Measurements from ENCODE around the gene SCN4A. TPM values are rescaled to one million over a fixed set of nuclear protein-coding genes. Genes with fewer than 3 reads are reported as not detected.

Gene SCN4A
- total and polyA plus RNA-seq, 2 of the 13 experiments (the other 11 are each of a cell fraction or from before 2014, with no cell fraction given) = 0.02 to 0.03 TPM

DNA sequence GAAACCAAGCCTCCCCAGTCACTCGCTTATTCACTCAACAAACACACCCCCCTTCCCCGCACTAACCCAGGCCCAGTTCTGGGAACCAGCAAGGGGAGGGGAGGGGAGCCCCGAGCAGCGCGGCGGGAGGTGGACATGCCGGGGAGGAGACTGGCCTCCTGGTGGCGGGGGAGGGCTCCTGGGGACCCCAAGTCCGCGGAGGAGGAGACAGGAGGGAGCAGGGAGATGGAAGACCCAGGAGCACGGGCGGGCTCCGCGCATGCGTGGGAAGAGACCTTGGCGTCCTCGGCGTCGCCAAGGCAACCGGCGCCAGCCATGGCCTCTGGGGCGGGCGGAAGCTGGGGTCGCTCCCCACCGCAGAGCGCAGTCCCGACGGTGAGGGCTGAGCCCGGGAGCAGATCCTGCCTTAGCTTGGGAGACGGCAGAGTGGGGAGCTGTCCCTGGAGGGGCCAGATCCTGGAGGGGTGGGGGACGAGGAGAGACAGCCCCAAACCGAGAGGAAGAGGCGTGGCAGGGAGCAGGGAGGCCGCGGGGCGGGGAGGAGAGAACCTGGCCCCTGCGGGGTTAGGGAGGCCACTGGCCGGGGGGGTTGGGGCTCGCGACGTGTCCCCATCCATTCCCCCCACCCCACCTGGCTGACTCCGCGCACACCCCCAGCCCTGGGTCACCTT, 25.5 kb upstream of the SCN4A start, which contains the start of gene PRR29 (continued):
- TF ChIP-seq ISX (CRISPR knock-in tag; conservative IDR thresholded peaks at IDR 0.05) (no peak), PREB (CRISPR knock-in tag; IDR thresholded peaks at IDR 0.05) (no peak), ZNF337 (CRISPR knock-in tag; IDR thresholded peaks at IDR 0.05; ENCODE audit: borderline replicate concordance, low read depth) (no peak), ZMAT5 (CRISPR knock-in tag; IDR thresholded peaks at IDR 0.05; ENCODE audit: borderline replicate concordance, low read depth) (no peak), SP2 (CRISPR knock-in tag; IDR thresholded peaks at IDR 0.05) (no peak), NFE2L1 (CRISPR knock-in tag; IDR thresholded peaks at IDR 0.05; ENCODE audit: borderline replicate concordance) (no peak), SAFB2 (CRISPR knock-in tag; IDR thresholded peaks at IDR 0.05; ENCODE audit: borderline replicate concordance, low read depth) (no peak; the same call in 1 of the 2 replicates), MATR3 (CRISPR knock-in tag; IDR thresholded peaks at IDR 0.05) (no peak), NRL (CRISPR knock-in tag; IDR thresholded peaks at IDR 0.05; ENCODE audit: borderline replicate concordance) (peak; percentile 58; the same call in 1 of the 2 replicates), SOX13 (IDR thresholded peaks at IDR 0.05) (no peak), SOX13 (CRISPR knock-in tag; conservative IDR thresholded peaks at IDR 0.05 in 1 of 2, IDR thresholded peaks at IDR 0.05 in 1 of 2) (no peak), CCAR2 (optimal IDR thresholded peaks at IDR 0.05; ENCODE audit: low read depth, low read length) (no peak), ZNF672 (CRISPR knock-in tag; IDR thresholded peaks at IDR 0.05) (no peak), GMEB2 (CRISPR knock-in tag; IDR thresholded peaks at IDR 0.05; ENCODE audit: low read depth) (no peak), HOXA9 (CRISPR knock-in tag; IDR thresholded peaks at IDR 0.05; ENCODE audit: borderline replicate concordance) (no peak), ZNF138 (CRISPR knock-in tag; IDR thresholded peaks at IDR 0.05; ENCODE audit: low read depth) (no peak), KDM5B (CRISPR knock-in tag; IDR thresholded peaks at IDR 0.05; ENCODE audit: borderline replicate concordance) (peak; percentile 16; the same call in 1 of the 2 replicates), ZNF354B (CRISPR knock-in tag; IDR thresholded peaks at IDR 0.05) (no peak), ISL2 (CRISPR knock-in tag; IDR thresholded peaks at IDR 0.05) (no peak), PHB2 (IDR thresholded peaks at IDR 0.05; ENCODE audit: partially characterized antibody) (no peak), ZNF619 (CRISPR knock-in tag; IDR thresholded peaks at IDR 0.05) (no peak)
- TF ChIP-seq, protein P1, sequence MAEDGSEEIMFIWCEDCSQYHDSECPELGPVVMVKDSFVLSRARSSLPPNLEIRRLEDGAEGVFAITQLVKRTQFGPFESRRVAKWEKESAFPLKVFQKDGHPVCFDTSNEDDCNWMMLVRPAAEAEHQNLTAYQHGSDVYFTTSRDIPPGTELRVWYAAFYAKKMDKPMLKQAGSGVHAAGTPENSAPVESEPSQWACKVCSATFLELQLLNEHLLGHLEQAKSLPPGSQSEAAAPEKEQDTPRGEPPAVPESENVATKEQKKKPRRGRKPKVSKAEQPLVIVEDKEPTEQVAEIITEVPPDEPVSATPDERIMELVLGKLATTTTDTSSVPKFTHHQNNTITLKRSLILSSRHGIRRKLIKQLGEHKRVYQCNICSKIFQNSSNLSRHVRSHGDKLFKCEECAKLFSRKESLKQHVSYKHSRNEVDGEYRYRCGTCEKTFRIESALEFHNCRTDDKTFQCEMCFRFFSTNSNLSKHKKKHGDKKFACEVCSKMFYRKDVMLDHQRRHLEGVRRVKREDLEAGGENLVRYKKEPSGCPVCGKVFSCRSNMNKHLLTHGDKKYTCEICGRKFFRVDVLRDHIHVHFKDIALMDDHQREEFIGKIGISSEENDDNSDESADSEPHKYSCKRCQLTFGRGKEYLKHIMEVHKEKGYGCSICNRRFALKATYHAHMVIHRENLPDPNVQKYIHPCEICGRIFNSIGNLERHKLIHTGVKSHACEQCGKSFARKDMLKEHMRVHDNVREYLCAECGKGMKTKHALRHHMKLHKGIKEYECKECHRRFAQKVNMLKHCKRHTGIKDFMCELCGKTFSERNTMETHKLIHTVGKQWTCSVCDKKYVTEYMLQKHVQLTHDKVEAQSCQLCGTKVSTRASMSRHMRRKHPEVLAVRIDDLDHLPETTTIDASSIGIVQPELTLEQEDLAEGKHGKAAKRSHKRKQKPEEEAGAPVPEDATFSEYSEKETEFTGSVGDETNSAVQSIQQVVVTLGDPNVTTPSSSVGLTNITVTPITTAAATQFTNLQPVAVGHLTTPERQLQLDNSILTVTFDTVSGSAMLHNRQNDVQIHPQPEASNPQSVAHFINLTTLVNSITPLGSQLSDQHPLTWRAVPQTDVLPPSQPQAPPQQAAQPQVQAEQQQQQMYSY (CRISPR knock-in tag; IDR thresholded peaks at IDR 0.05) = no peak

Measured in HepG2 (cell line).